ENCODE measurements around the gene TSSC4. TPM values are rescaled to one million over a fixed set of nuclear protein-coding genes. Genes with fewer than 3 reads are reported as not detected.
A peak's percentile ranks its signal among the peaks of the same experiment; 100 is the strongest.

Gene TSSC4
- total RNA-seq, 1 donor from 2014 or later = 52.2 TPM

- DNase-seq (ENCODE audit: low spot score) = no peak
- H3K4me3 Mint-ChIP-seq (ENCODE audit: unreplicated experiment) = no peak overlapping the region
- no peaks in the 10 kb centered on the region for H3K27me3 Mint-ChIP-seq (ENCODE audit: low read depth)
- H3K9me3 Mint-ChIP-seq (ENCODE audit: low read depth) = no peaks in the 10 kb centered on the region
- TF ChIP-seq, protein P1, sequence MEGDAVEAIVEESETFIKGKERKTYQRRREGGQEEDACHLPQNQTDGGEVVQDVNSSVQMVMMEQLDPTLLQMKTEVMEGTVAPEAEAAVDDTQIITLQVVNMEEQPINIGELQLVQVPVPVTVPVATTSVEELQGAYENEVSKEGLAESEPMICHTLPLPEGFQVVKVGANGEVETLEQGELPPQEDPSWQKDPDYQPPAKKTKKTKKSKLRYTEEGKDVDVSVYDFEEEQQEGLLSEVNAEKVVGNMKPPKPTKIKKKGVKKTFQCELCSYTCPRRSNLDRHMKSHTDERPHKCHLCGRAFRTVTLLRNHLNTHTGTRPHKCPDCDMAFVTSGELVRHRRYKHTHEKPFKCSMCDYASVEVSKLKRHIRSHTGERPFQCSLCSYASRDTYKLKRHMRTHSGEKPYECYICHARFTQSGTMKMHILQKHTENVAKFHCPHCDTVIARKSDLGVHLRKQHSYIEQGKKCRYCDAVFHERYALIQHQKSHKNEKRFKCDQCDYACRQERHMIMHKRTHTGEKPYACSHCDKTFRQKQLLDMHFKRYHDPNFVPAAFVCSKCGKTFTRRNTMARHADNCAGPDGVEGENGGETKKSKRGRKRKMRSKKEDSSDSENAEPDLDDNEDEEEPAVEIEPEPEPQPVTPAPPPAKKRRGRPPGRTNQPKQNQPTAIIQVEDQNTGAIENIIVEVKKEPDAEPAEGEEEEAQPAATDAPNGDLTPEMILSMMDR (IDR thresholded peaks at IDR 0.05) = no peak
- H3K4me1 Mint-ChIP-seq (ENCODE audit: low read depth) = peaks cover 38% of the 10 kb centered on the region
- H3K36me3 Mint-ChIP-seq (ENCODE audit: low read depth) = no peaks in the 10 kb centered on the region
- peak overlapping the region; percentile 82 for H3K27ac Mint-ChIP-seq (ENCODE audit: unreplicated experiment)
These were observed 11.8 kb upstream of the TSSC4 start for GRCh38 chr11:2388431-2389376.

DNA sequence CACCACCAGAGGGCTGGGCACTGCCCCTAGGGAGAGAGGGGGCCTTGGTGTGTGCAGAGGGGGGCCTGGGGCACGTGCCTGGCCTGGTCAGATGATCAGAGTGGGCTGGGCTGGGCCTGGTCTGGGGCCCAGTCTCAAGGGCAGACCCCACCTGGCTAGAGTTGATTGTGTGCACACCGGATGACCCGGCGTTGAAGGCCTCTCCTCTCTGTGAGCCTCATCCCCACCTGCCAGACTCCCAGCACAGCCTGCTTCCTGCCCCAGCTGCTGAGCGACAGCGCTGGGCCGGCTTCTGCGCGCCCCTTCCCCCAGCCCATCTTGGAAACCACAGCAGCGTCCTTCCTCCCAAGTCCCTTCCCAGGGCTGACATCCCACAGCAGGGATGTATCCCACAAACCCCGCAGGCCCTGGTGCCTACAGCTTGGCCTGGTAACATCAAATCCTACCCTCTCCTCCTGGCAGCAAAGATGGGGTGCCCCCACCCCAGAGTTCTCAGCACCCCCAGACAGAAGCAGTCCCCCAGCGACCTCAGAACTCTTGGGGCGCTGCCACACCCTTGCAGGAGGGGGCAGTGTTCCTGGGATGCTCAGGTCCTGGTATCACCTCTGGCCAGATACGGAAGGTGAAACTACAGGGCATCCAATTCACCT lies 11.0 kb upstream of the TSSC4 start:
- H3K9me3 Mint-ChIP-seq (ENCODE audit: low read depth) = no peaks in the 10 kb centered on the region
- peak overlapping the region; percentile 82 for H3K27ac Mint-ChIP-seq (ENCODE audit: unreplicated experiment)
- H3K4me3 Mint-ChIP-seq (ENCODE audit: unreplicated experiment) = no peak overlapping the region
- no peak for DNase-seq (ENCODE audit: low spot score)
- H3K36me3 Mint-ChIP-seq (ENCODE audit: low read depth) = no peaks in the 10 kb centered on the region
- H3K4me1 Mint-ChIP-seq (ENCODE audit: low read depth) = peaks cover 34% of the 10 kb centered on the region
- TF ChIP-seq, protein P1 (IDR thresholded peaks at IDR 0.05) = peak; percentile 53
- H3K27me3 Mint-ChIP-seq (ENCODE audit: low read depth) = no peaks in the 10 kb centered on the region

- TF ChIP-seq, protein P1 (IDR thresholded peaks at IDR 0.05) = no peak
- peaks cover 34% of the 10 kb centered on the region for H3K4me1 Mint-ChIP-seq (ENCODE audit: low read depth)
- H3K9me3 Mint-ChIP-seq (ENCODE audit: low read depth) = no peaks in the 10 kb centered on the region
- H3K4me3 Mint-ChIP-seq (ENCODE audit: unreplicated experiment) = peak overlapping the region; percentile 6
- peak overlapping the region; percentile 79 for H3K27ac Mint-ChIP-seq (ENCODE audit: unreplicated experiment)
- no peaks in the 10 kb centered on the region for H3K27me3 Mint-ChIP-seq (ENCODE audit: low read depth)
- H3K36me3 Mint-ChIP-seq (ENCODE audit: low read depth) = no peaks in the 10 kb centered on the region
- DNase-seq (ENCODE audit: low spot score) = no peak
These were observed 10.3 kb upstream of the TSSC4 start for GRCh38 chr11:2390091-2390724.

DNA sequence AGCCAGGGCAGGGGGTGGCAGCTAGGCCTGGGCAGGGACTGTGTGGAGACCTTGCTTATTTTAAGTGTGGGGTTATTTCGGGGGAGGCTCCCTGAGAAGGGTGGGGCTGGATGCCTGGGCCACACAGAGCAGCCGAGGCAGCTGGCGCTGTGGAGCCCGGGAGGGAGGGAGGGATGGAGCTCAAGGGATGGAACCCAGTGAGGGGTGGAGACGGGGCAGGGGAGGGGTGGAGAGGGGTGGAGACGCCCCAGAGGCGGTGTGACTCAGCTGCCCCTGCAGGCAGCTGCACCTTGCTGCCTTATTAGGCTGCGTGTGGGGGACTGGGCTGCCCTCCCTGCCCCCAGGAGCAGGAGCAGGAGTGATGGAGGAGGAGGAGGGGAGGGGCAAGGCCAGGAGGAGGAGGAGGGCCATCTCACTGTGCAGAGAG lies 9.8 kb upstream of the TSSC4 start:
- H3K27ac Mint-ChIP-seq (ENCODE audit: unreplicated experiment) = peak overlapping the region; percentile 79
- H3K27me3 Mint-ChIP-seq (ENCODE audit: low read depth) = no peaks in the 10 kb centered on the region
- no peaks in the 10 kb centered on the region for H3K9me3 Mint-ChIP-seq (ENCODE audit: low read depth)
- DNase-seq (ENCODE audit: low spot score) = no peak
- no peak overlapping the region for H3K4me3 Mint-ChIP-seq (ENCODE audit: unreplicated experiment)
- peaks cover 34% of the 10 kb centered on the region for H3K4me1 Mint-ChIP-seq (ENCODE audit: low read depth)
- TF ChIP-seq, protein P1 (IDR thresholded peaks at IDR 0.05) = no peak
- no peaks in the 10 kb centered on the region for H3K36me3 Mint-ChIP-seq (ENCODE audit: low read depth)

All from chondrocyte (in vitro differentiated cells).